Measurements from ENCODE around the gene CFAP74.

The CFAP74 gene

GRCh38 chr1:1914101-1914970 is 89.2 kb downstream of the CFAP74 start:
- DNase-seq, result no peak

- DNase-seq, result no peak
These were observed 92.1 kb downstream of the CFAP74 start for GRCh38 chr1:1911350-1912041.

GRCh38 chr1:1910651-1911331 is 92.8 kb downstream of the CFAP74 start:
- no peak for DNase-seq

GRCh38 chr1:1910033-1910465 is 93.5 kb downstream of the CFAP74 start:
- DNase-seq, result no peak

GRCh38 chr1:1908506-1908791 is 95.1 kb downstream of the CFAP74 start:
- DNase-seq, result no peak

GRCh38 chr1:1907098-1907736 is 96.4 kb downstream of the CFAP74 start:
- DNase-seq, result no peak

GRCh38 chr1:1906185-1907097 is 97.1 kb downstream of the CFAP74 start:
- peak; percentile 53 for DNase-seq

GRCh38 chr1:1903224-1903623 is 100.4 kb downstream of the CFAP74 start:
- DNase-seq, result no peak

GRCh38 chr1:1901641-1902294 is 101.8 kb downstream of the CFAP74 start:
- DNase-seq, result no peak

- no peak for DNase-seq
These were observed 102.5 kb downstream of the CFAP74 start for GRCh38 chr1:1900883-1901640.

- DNase-seq, result no peak
These were observed 103.6 kb downstream of the CFAP74 start for GRCh38 chr1:1899967-1900327.

- DNase-seq, result no peak
These were observed 104.2 kb downstream of the CFAP74 start for GRCh38 chr1:1899266-1899966.

- no peak for DNase-seq
These were observed 105.2 kb downstream of the CFAP74 start for GRCh38 chr1:1898246-1898933.

GRCh38 chr1:1895456-1896336 is 107.9 kb downstream of the CFAP74 start:
- DNase-seq, result no peak

- DNase-seq, result no peak
These were observed 108.5 kb downstream of the CFAP74 start for GRCh38 chr1:1895060-1895418.

- no peak for DNase-seq
These were observed 109.1 kb downstream of the CFAP74 start for GRCh38 chr1:1894354-1895059.

- no peak for DNase-seq
These were observed 109.6 kb downstream of the CFAP74 start for GRCh38 chr1:1893997-1894353.

All from effector CD4-positive, alpha-beta T cell (primary cell).